ENCODE results near the gene SHANK2. TPM values are rescaled to one million over a fixed set of nuclear protein-coding genes. Genes with fewer than 3 reads are reported as not detected.

The SHANK2 gene
- polyA plus RNA-seq, 4 donors, result 26.1 to 37.7 (median 32.4) TPM

DNA sequence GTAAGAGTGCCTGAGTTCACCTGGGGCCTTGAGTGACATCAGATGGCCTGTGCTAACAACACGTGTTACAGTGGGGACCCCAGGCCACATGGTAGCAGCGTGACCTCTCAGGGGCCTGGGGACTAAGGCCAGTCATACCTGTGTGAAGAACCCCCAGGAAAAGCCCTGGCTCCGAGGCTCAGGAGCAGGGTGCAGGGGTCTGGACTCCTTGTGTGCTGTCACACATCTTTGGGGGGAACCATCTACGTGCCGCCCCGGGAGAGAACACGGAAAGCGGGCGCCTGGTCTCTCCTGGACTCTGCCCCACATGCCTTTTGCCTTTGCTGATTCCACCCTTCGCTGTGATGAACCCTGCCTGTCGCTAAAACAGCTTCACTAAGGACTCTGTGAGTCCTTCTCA is 48.7 kb downstream of the SHANK2 start:
- no peak for DNase-seq (ENCODE audit: low read depth in 4 of 4, low spot score in 2 of 4)

DNA sequence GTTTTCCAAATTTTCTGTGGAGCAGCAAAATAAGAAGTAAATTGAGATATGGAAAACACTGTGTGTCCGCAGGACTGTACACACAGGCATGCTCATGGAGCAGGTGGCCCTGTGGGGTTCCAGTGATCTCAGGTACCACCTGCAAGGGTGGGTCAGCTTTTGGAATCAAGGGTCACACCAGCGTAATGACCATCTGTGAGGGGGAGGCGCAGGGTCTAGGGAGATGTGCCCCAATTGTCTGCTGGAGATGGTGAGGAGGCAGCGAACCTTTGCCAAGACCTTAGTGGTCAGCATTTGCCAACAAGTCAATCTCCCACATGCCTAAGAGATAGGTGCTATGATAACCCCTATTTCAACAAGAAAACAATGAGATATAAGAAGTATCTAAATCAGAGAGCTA is 49.4 kb downstream of the SHANK2 start:
- DNase-seq (ENCODE audit: low read depth in 4 of 4, low spot score in 2 of 4), result no peak

DNA sequence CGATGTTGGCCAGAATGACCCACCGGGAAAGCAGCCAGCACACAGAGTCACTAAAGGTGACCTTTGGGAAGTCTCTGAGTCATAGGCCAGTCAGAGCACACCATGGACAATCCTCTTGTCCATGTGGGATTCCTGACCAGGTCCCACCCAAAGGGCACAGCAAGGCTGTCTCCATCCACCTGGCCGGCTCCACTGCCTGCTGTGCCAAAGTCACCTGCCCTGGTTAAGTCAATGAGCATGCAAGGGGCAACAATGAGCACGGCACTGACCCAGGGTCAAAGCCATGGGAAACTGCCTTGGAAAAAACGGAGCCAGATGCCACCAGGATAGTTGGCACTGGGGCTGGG is 49.8 kb downstream of the SHANK2 start:
- no peak for DNase-seq (ENCODE audit: low read depth in 4 of 4, low spot score in 2 of 4)

Other genes with a start within 250 kb of the SHANK2 start
- gene DHCR7, start 195.8 kb upstream of the SHANK2 start, polyA plus RNA-seq (ENCODE audit: insufficient read length in 4 of 4), result 10 to 100 TPM; 36.2 to 44.6 (median 38.0) TPM
- gene NADSYN1, start 200.6 kb upstream of the SHANK2 start, polyA plus RNA-seq (ENCODE audit: insufficient read length in 4 of 4), result 10 to 100 TPM; 33.0 to 64.2 (median 47.8) TPM

Data from left renal cortex interstitium (tissue), 4 donors.